Measurements from ENCODE around the gene VTCN1.

GRCh38 chr1:117110774-117111173 lies 100.0 kb downstream of the VTCN1 start:
- TF ChIP-seq NFKB2 (CRISPR knock-in tag; IDR thresholded peaks at IDR 0.05; ENCODE audit: borderline replicate concordance): no peak
- TF ChIP-seq RAD21 (CRISPR knock-in tag; IDR thresholded peaks at IDR 0.05): no peak
- no peak for TF ChIP-seq ARHGAP35 (CRISPR knock-in tag; IDR thresholded peaks at IDR 0.05; ENCODE audit: borderline replicate concordance)
- no peak for TF ChIP-seq ZNF577 (CRISPR knock-in tag; IDR thresholded peaks at IDR 0.05; ENCODE audit: borderline replicate concordance, low read depth)
- TF ChIP-seq ZNF20 (CRISPR knock-in tag; IDR thresholded peaks at IDR 0.05): no peak
- TF ChIP-seq TBX2 (CRISPR knock-in tag; IDR thresholded peaks at IDR 0.05; ENCODE audit: borderline replicate concordance): no peak

Measured in HepG2 (cell line).